Body of pancreas (tissue), 4 donors: ENCODE results near the gene OAS3.

ENCODE experiments used
- CTCF ChIP-seq, 7 experiments: fragments of 450-650 bp in 4 of 7; fragments of 200-600 bp in 3 of 7; sonication (generic) in 3 of 7; IDR thresholded peaks; one replicate each; pipeline ENCODE4 v1.5.1; 2016 to 2019; ENCODE audit warnings: antibody characterized with exemption in 7 of 7
- POLR2A ChIP-seq, 3 donors: fragments of 450-650 bp; IDR thresholded peaks; one replicate each; pipeline ENCODE4 v1.6.1; 2016; ENCODE audit warnings: antibody characterized with exemption in 3 of 3, mild to moderate bottlenecking in 2 of 3

- TF ChIP-seq CTCF (IDR thresholded peaks at IDR 0.05) (no peak), POLR2A (IDR thresholded peaks at IDR 0.05) (no peak)
Observed at GRCh38 chr12:113005762-113006161, 67.5 kb downstream of the OAS3 start.
